GM21737 (cell line): Measurements from ENCODE around the gene GLTPD2.

Experiments
- ATAC-seq: cut with Tn5 transposase; IDR thresholded peaks from one replicate; pipeline ENCODE4 v1.9.1; 2021; ENCODE audit warnings: mild to moderate bottlenecking, moderate library complexity; ENCODE audit not compliant: unreplicated experiment

The GLTPD2 gene

GRCh38 chr17:4788807-4789700 is at the start of gene GLTPD2:
GLTPD2 (plus strand) TSS chr17:4788964; CDS start chr17:4789012, 48 bp downstream.
- no peak for ATAC-seq

GRCh38 chr17:4739122-4740024 is 49.4 kb upstream of the GLTPD2 start, which contains the start of the genes CXCL16 and ZMYND15:
CXCL16 (minus strand) TSS chr17:4739928; CDS start chr17:4739339, 589 bp downstream.
ZMYND15 (plus strand) TSS chr17:4739833; CDS start chr17:4740549, 716 bp downstream.
- ATAC-seq, result no peak

- no peak for ATAC-seq
Measured at GRCh38 chr17:4740025-4740351, 48.8 kb upstream of the GLTPD2 start.

GRCh38 chr17:4740584-4740983 is 48.2 kb upstream of the GLTPD2 start:
- ATAC-seq, result no peak

GRCh38 chr17:4741544-4741943 is 47.2 kb upstream of the GLTPD2 start:
- no peak for ATAC-seq

GRCh38 chr17:4742133-4742532 is 46.6 kb upstream of the GLTPD2 start:
- ATAC-seq, result no peak

- ATAC-seq, result no peak
Measured at GRCh38 chr17:4742629-4743028, 46.1 kb upstream of the GLTPD2 start.

- no peak for ATAC-seq
Measured at GRCh38 chr17:4743216-4743615, 45.5 kb upstream of the GLTPD2 start.

GRCh38 chr17:4743898-4744297 is 44.9 kb upstream of the GLTPD2 start:
- no peak for ATAC-seq

GRCh38 chr17:4744999-4745969 is 43.5 kb upstream of the GLTPD2 start:
- ATAC-seq, result no peak

- no peak for ATAC-seq
Measured at GRCh38 chr17:4747847-4748246, 40.9 kb upstream of the GLTPD2 start.

- no peak for ATAC-seq
Measured at GRCh38 chr17:4748686-4749085, 40.1 kb upstream of the GLTPD2 start.

- no peak for ATAC-seq
Measured at GRCh38 chr17:4750606-4751005, 38.2 kb upstream of the GLTPD2 start.

- no peak for ATAC-seq
Measured at GRCh38 chr17:4751932-4752331, 36.8 kb upstream of the GLTPD2 start.

GRCh38 chr17:4753392-4753791 is 35.4 kb upstream of the GLTPD2 start:
- no peak for ATAC-seq

- ATAC-seq, result no peak
Measured at GRCh38 chr17:4759776-4760236, 29.0 kb upstream of the GLTPD2 start.

GRCh38 chr17:4764595-4764994 is 24.2 kb upstream of the GLTPD2 start:
- ATAC-seq, result no peak

GRCh38 chr17:4766201-4766600 is 22.6 kb upstream of the GLTPD2 start:
- ATAC-seq, result no peak

GRCh38 chr17:4766723-4767122 is 22.0 kb upstream of the GLTPD2 start:
- ATAC-seq, result no peak

GRCh38 chr17:4768298-4768697 is 20.5 kb upstream of the GLTPD2 start:
- no peak for ATAC-seq
